OCI-LY7 (cell line): ENCODE data around the gene APBB2. TPM values are rescaled to one million over a fixed set of nuclear protein-coding genes. Genes with fewer than 3 reads are reported as not detected.

ENCODE experiments used
- BruUV-seq: library from RNA; stranded (reverse); fragments of 400-500 nt; replicated peaks from 2 replicates; lab custom pipeline; 2021; lab: Mats Ljungman, UMichigan
- CTCF ChIA-PET: fragments of 300-600 bp; sonication (Branson Sonifier 250); formaldehyde crosslinking; loops from one replicate; lab custom pipeline; 2022; ENCODE audit warnings: antibody characterized with exemption; ENCODE audit not compliant: unreplicated experiment; lab: Charles Lee
- POLR2A ChIA-PET: fragments of 300-600 bp; sonication (Branson Sonifier 250); formaldehyde crosslinking; loops from one replicate; lab custom pipeline; 2022; ENCODE audit warnings: antibody characterized with exemption; lab: Charles Lee
- DNase-seq: peaks from one replicate; pipeline ENCODE4 v3.0.0-alpha.2; 2015; ENCODE audit warnings: low spot score
- H2AFZ ChIP-seq: fragments of 200-600 bp; sonication (generic), shearing (Covaris generic); 2 replicates; pipeline ENCODE4 v1.6.1; 2014; ENCODE audit warnings: mild to moderate bottlenecking, antibody characterized with exemption, low read length, moderate library complexity
- H3K27ac ChIP-seq: fragments of 200-600 bp; sonication (generic); 2 replicates; pipeline ENCODE4 v1.5.1; 2014; ENCODE audit warnings: mixed run types, low read depth, mild to moderate bottlenecking, moderate library complexity, low read length, inconsistent platforms; ENCODE audit not compliant: poor library complexity, severe bottlenecking
- H3K36me3 ChIP-seq: fragments of 200-600 bp; sonication (generic); 2 replicates; pipeline ENCODE4 v1.6.1; 2014; ENCODE audit warnings: mild to moderate bottlenecking, antibody characterized with exemption, low read length, moderate library complexity, mixed read lengths; ENCODE audit not compliant: insufficient read depth
- H3K4me1 ChIP-seq: fragments of 200-600 bp; sonication (generic); 2 replicates; pipeline ENCODE4 v1.5.1; 2014; ENCODE audit warnings: mild to moderate bottlenecking, low read length; ENCODE audit not compliant: insufficient read depth, poor library complexity, severe bottlenecking
- H3K4me2 ChIP-seq: fragments of 200-600 bp; sonication (generic); 2 replicates; pipeline ENCODE4 v1.6.1; 2014; ENCODE audit warnings: mild to moderate bottlenecking, low read length
- H3K4me3 ChIP-seq: fragments of 200-600 bp; sonication (generic); 2 replicates; pipeline ENCODE4 v1.5.1; 2014; ENCODE audit warnings: mild to moderate bottlenecking, low read depth, low read length; ENCODE audit not compliant: poor library complexity, severe bottlenecking
- H3K79me2 ChIP-seq: fragments of 200-600 bp; sonication (generic); 2 replicates; pipeline ENCODE4 v1.6.1; 2016; ENCODE audit warnings: low read depth, mild to moderate bottlenecking, low read length, moderate library complexity, mixed read lengths; ENCODE audit not compliant: insufficient read depth
- H3K9me2 ChIP-seq: fragments of 200-600 bp; sonication (generic); 2 replicates; pipeline ENCODE4 v1.6.1; 2016; ENCODE audit warnings: mild to moderate bottlenecking, low read length, mixed read lengths; ENCODE audit not compliant: insufficient read depth
- H3K9me3 ChIP-seq: fragments of 200-600 bp; sonication (generic); 2 replicates; pipeline ENCODE4 v1.6.1; 2014; ENCODE audit warnings: mild to moderate bottlenecking, mixed run types, low read length, mixed read lengths
- H4K20me1 ChIP-seq: fragments of 200-600 bp; sonication (generic); 2 replicates; pipeline ENCODE4 v1.6.1; 2014; ENCODE audit warnings: mild to moderate bottlenecking, antibody characterized with exemption, low read length, moderate library complexity, mixed read lengths; ENCODE audit not compliant: insufficient read depth
- EZH2phosphoT487 ChIP-seq: fragments of 200-600 bp; sonication (generic); IDR thresholded peaks from 2 replicates; pipeline ENCODE4 v1.6.1; 2018; ENCODE audit warnings: low read depth, borderline replicate concordance, mild to moderate bottlenecking, mixed run types, antibody characterized with exemption, low read length, moderate library complexity, mixed read lengths
- intact Hi-C: fragments of 100-400 bp; cut with micrococcal nuclease; formaldehyde crosslinking; loops from one replicate; pipeline ENCODE4 v1.10.0; 2022; ENCODE audit not compliant: unreplicated experiment
- total RNA-seq, 2 experiments: library from RNA; depleted of rRNA in 1 of 2; stranded (reverse); fragments of >200 nt in 1 of 2; shearing (Covaris generic) in 1 of 2; gene quantifications; 2 replicates each; pipeline ENCODE4 v1.2.3, GENCODE V29; 2014 to 2022
- TF ChIP-seq, protein P1 (sequence below): fragments of 200-600 bp; sonication (generic); conservative IDR thresholded peaks from 2 replicates; pipeline ENCODE4 v1.5.1; 2014; ENCODE audit warnings: mild to moderate bottlenecking, antibody characterized with exemption, low read length, moderate library complexity, mixed read lengths

The APBB2 gene
- total RNA-seq, 2 experiments from 2014 or later = 66.4 to 88.5 TPM

DNA sequence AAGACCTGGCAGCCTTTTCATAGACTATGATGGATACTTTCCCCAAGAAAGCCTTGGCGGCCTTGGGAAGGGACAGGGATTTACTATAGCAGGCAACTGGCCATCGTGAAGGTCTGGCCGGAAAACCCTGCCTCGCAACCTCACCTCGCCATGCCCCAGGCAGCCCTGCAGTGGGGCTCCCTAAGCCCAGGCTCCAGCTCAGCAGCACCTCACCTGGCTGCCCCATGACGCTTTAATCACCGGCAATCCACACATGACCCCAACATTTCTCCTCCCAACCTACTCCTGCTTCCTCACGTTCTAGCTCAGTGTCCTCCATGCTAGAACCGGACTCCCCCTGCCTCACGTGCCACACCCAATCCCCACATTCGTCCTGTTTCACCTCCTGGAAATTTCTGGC lies 382.2 kb downstream of the APBB2 start:
- Histone ChIP-seq H3K27ac (no peak overlapping the region), H3K4me3 (no peak overlapping the region), H3K4me1 (no peaks in the 10 kb centered on the region), H3K9me3 (no peaks in the 10 kb centered on the region), H3K4me2 (no peak overlapping the region), H3K36me3 (peaks cover 25% of the 10 kb centered on the region), H4K20me1 (no peaks in the 10 kb centered on the region), H3K79me2 (no peaks in the 10 kb centered on the region), H3K9me2 (no peaks in the 10 kb centered on the region), H2AFZ (no peak overlapping the region)
- TF ChIP-seq, protein P1, sequence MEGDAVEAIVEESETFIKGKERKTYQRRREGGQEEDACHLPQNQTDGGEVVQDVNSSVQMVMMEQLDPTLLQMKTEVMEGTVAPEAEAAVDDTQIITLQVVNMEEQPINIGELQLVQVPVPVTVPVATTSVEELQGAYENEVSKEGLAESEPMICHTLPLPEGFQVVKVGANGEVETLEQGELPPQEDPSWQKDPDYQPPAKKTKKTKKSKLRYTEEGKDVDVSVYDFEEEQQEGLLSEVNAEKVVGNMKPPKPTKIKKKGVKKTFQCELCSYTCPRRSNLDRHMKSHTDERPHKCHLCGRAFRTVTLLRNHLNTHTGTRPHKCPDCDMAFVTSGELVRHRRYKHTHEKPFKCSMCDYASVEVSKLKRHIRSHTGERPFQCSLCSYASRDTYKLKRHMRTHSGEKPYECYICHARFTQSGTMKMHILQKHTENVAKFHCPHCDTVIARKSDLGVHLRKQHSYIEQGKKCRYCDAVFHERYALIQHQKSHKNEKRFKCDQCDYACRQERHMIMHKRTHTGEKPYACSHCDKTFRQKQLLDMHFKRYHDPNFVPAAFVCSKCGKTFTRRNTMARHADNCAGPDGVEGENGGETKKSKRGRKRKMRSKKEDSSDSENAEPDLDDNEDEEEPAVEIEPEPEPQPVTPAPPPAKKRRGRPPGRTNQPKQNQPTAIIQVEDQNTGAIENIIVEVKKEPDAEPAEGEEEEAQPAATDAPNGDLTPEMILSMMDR = no peak
- TF ChIP-seq EZH2phosphoT487 = no peak
- ChIA-PET CTCF (no interaction called here), POLR2A (interaction anchor here (0.6 kb wide), 1 partner anchor 217 kb away, joined by 4 read pairs; no protein-coding TSS in a partner anchor)
- no peak for DNase-seq
- intact Hi-C loops = no loop called here
- BruUV-seq = no TSS peak

DNA sequence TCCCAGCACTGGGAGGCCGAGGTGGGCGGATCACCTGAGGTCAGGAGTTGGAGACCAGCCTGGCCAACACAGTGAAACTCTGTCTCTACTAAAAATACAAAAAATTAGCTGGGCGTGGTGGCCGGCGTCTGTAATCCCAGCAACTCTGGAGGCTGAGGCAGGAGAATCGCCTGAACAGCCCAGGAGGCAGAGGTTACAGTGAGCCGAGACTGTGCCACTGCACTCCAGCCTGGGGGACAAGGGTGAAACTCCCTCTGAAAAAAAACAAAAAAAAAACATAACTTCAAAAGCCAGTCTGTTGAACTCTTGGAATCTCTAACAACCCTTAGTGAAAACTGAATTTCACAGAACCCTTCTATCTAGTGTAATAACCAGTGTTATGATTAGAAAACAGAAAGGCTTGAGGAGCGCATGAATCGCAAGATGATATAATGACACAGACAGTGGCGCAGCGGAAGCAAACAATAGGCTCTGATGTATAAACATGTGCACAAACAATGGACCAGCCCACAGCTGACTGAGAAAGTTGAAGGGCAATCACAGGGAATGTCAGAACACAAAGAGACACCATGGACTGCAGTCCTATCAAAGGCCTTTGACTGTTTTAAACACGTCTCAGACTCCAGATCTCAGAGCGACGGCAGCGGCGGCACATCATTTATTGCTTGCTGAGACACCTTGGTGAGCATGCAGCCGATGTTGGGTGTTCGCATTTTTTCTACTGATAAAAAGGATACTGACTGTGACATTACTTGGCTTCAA lies 383.0 kb downstream of the APBB2 start:
- no peak for TF ChIP-seq EZH2phosphoT487
- TF ChIP-seq, protein P1 = no peak
- ChIA-PET CTCF (no interaction called here), POLR2A (no interaction called here)
- Histone ChIP-seq H3K27ac (no peak overlapping the region), H3K9me2 (no peaks in the 10 kb centered on the region), H4K20me1 (no peaks in the 10 kb centered on the region), H3K4me3 (no peak overlapping the region), H2AFZ (no peak overlapping the region), H3K4me1 (no peaks in the 10 kb centered on the region), H3K4me2 (no peak overlapping the region), H3K36me3 (peaks cover 33% of the 10 kb centered on the region), H3K79me2 (no peaks in the 10 kb centered on the region), H3K9me3 (no peaks in the 10 kb centered on the region)
- intact Hi-C loops = no loop called here
- BruUV-seq = no TSS peak
- no peak for DNase-seq

DNA sequence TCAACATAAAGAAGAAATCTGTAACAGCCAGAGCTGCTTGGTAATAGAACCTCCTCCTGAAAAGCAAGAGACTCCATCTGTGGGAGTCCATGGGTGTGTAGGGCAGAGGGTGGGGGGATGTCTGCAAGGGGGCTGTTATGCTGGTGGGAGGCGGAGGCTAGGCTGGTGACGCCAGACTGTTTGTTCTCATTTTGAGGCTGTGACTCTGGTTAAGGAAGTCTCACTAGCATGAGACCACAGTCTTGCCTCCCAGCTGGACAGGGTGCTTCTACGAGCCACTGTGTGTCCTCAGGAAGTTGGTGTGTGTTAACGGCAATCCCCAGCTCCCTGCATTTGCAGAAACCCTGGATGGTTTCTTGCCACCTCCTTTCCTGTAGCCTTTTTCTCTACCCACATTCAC lies 384.8 kb downstream of the APBB2 start:
- Histone ChIP-seq H3K9me3 (no peaks in the 10 kb centered on the region), H4K20me1 (no peaks in the 10 kb centered on the region), H3K79me2 (no peaks in the 10 kb centered on the region), H3K27ac (no peak overlapping the region), H3K4me3 (no peak overlapping the region), H3K4me1 (no peaks in the 10 kb centered on the region), H2AFZ (no peak overlapping the region), H3K36me3 (peaks cover 46% of the 10 kb centered on the region), H3K9me2 (no peaks in the 10 kb centered on the region), H3K4me2 (no peak overlapping the region)
- intact Hi-C loops = no loop called here
- CTCF ChIA-PET = no interaction called here
- no peak for DNase-seq
- TF ChIP-seq EZH2phosphoT487 = no peak
- TF ChIP-seq, protein P1 = no peak
- POLR2A ChIA-PET = interaction anchor here (0.6 to 1.5 kb wide), 3 partner anchors 26 to 151 kb away, joined by 3 to 4 read pairs (median 3); no protein-coding TSS in a partner anchor
- BruUV-seq = no TSS peak
